ENCODE measurements around the gene LBR.

The LBR gene

DNA sequence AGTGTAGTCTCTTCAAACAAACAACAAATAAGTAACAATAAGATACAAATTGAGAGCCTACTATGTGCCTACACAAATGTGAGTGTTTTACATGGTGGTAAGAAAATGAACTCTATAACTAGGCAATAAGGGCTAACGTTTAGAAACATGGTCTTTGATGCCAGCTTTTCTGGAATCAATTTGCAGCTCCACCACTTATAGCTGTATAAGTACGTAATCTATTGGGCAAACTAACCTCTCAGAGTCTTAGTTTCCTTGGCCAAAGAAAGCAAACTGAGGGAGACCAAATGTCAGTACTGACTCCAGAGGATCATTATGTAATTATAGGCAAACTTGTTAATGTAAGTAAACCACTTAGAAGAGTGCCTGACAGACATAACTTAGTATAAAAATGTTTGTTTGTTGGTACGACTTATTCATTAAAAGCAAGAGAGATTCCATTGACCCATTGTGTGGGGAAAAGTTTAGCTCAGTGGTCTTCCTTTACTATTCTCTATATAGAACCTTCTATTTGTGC lies 59.7 kb downstream of the LBR start:
- TF ChIP-seq OSR1 (CRISPR knock-in tag; IDR thresholded peaks at IDR 0.05): no peak
- no peak for TF ChIP-seq ZNF565 (CRISPR knock-in tag; conservative IDR thresholded peaks at IDR 0.05; ENCODE audit: low read depth)
- TF ChIP-seq, protein P1, sequence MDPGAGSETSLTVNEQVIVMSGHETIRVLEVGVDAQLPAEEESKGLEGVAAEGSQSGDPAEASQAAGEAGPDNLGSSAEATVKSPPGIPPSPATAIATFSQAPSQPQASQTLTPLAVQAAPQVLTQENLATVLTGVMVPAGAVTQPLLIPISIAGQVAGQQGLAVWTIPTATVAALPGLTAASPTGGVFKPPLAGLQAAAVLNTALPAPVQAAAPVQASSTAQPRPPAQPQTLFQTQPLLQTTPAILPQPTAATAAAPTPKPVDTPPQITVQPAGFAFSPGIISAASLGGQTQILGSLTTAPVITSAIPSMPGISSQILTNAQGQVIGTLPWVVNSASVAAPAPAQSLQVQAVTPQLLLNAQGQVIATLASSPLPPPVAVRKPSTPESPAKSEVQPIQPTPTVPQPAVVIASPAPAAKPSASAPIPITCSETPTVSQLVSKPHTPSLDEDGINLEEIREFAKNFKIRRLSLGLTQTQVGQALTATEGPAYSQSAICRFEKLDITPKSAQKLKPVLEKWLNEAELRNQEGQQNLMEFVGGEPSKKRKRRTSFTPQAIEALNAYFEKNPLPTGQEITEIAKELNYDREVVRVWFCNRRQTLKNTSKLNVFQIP (CRISPR knock-in tag; IDR thresholded peaks at IDR 0.05; ENCODE audit: borderline replicate concordance, low read depth): no peak
- TF ChIP-seq ZFP3 (CRISPR knock-in tag; IDR thresholded peaks at IDR 0.05): no peak
- no peak for TF ChIP-seq SNAI2 (CRISPR knock-in tag; IDR thresholded peaks at IDR 0.05)
- TF ChIP-seq CSDC2 (CRISPR knock-in tag; IDR thresholded peaks at IDR 0.05): no peak
- TF ChIP-seq BACH2 (CRISPR knock-in tag; IDR thresholded peaks at IDR 0.05; ENCODE audit: borderline replicate concordance): no peak
- TF ChIP-seq, protein P2, sequence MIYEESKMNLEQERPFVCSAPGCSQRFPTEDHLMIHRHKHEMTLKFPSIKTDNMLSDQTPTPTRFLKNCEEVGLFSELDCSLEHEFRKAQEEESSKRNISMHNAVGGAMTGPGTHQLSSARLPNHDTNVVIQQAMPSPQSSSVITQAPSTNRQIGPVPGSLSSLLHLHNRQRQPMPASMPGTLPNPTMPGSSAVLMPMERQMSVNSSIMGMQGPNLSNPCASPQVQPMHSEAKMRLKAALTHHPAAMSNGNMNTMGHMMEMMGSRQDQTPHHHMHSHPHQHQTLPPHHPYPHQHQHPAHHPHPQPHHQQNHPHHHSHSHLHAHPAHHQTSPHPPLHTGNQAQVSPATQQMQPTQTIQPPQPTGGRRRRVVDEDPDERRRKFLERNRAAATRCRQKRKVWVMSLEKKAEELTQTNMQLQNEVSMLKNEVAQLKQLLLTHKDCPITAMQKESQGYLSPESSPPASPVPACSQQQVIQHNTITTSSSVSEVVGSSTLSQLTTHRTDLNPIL (CRISPR knock-in tag; IDR thresholded peaks at IDR 0.05; ENCODE audit: low read depth): no peak
- TF ChIP-seq ZNF70 (CRISPR knock-in tag; IDR thresholded peaks at IDR 0.05): no peak
- no peak for TF ChIP-seq ESRRG (CRISPR knock-in tag; IDR thresholded peaks at IDR 0.05)
- TF ChIP-seq RARB (CRISPR knock-in tag; IDR thresholded peaks at IDR 0.05): no peak
- TF ChIP-seq ZFP30 (CRISPR knock-in tag; IDR thresholded peaks at IDR 0.05): no peak
- TF ChIP-seq ZC3H10 (CRISPR knock-in tag; IDR thresholded peaks at IDR 0.05): no peak
- no peak for TF ChIP-seq TOX (CRISPR knock-in tag; IDR thresholded peaks at IDR 0.05; ENCODE audit: borderline replicate concordance)
- TF ChIP-seq ZNF8 (CRISPR knock-in tag; IDR thresholded peaks at IDR 0.05): no peak
- TF ChIP-seq PATZ1 (CRISPR knock-in tag; IDR thresholded peaks at IDR 0.05; ENCODE audit: borderline replicate concordance): no peak
- TF ChIP-seq PPARA (CRISPR knock-in tag; IDR thresholded peaks at IDR 0.05; ENCODE audit: borderline replicate concordance): no peak
- no peak for TF ChIP-seq CSRNP3 (CRISPR knock-in tag; IDR thresholded peaks at IDR 0.05)
- no peak for ATAC-seq

GRCh38 chr1:225366552-225366951 lies 61.3 kb downstream of the LBR start:
- no peak for ATAC-seq
- TF ChIP-seq OSR1 (CRISPR knock-in tag; IDR thresholded peaks at IDR 0.05) (no peak), BACH2 (CRISPR knock-in tag; IDR thresholded peaks at IDR 0.05; ENCODE audit: borderline replicate concordance) (no peak), PATZ1 (CRISPR knock-in tag; IDR thresholded peaks at IDR 0.05; ENCODE audit: borderline replicate concordance) (no peak), ARNTL (CRISPR knock-in tag; IDR thresholded peaks at IDR 0.05; ENCODE audit: borderline replicate concordance, low read depth) (no peak), ESRRG (CRISPR knock-in tag; IDR thresholded peaks at IDR 0.05) (no peak), CSDC2 (CRISPR knock-in tag; IDR thresholded peaks at IDR 0.05) (no peak), GLIS3 (CRISPR knock-in tag; IDR thresholded peaks at IDR 0.05) (no peak), TCF4 (CRISPR knock-in tag; IDR thresholded peaks at IDR 0.05; ENCODE audit: borderline replicate concordance) (no peak), TSHZ2 (CRISPR knock-in tag; IDR thresholded peaks at IDR 0.05) (no peak), CSRNP3 (CRISPR knock-in tag; IDR thresholded peaks at IDR 0.05) (no peak), TOX (CRISPR knock-in tag; IDR thresholded peaks at IDR 0.05; ENCODE audit: borderline replicate concordance) (no peak), SNAI2 (CRISPR knock-in tag; IDR thresholded peaks at IDR 0.05) (no peak), ZNF565 (CRISPR knock-in tag; conservative IDR thresholded peaks at IDR 0.05; ENCODE audit: low read depth) (no peak), PPARA (CRISPR knock-in tag; IDR thresholded peaks at IDR 0.05; ENCODE audit: borderline replicate concordance) (no peak), ISL1 (CRISPR knock-in tag; IDR thresholded peaks at IDR 0.05) (no peak)
- TF ChIP-seq, protein P2 (CRISPR knock-in tag; IDR thresholded peaks at IDR 0.05; ENCODE audit: low read depth): no peak
- TF ChIP-seq, protein P1 (CRISPR knock-in tag; IDR thresholded peaks at IDR 0.05; ENCODE audit: borderline replicate concordance, low read depth): no peak
